ENCODE results near the gene SUGP2.

The SUGP2 gene

DNA sequence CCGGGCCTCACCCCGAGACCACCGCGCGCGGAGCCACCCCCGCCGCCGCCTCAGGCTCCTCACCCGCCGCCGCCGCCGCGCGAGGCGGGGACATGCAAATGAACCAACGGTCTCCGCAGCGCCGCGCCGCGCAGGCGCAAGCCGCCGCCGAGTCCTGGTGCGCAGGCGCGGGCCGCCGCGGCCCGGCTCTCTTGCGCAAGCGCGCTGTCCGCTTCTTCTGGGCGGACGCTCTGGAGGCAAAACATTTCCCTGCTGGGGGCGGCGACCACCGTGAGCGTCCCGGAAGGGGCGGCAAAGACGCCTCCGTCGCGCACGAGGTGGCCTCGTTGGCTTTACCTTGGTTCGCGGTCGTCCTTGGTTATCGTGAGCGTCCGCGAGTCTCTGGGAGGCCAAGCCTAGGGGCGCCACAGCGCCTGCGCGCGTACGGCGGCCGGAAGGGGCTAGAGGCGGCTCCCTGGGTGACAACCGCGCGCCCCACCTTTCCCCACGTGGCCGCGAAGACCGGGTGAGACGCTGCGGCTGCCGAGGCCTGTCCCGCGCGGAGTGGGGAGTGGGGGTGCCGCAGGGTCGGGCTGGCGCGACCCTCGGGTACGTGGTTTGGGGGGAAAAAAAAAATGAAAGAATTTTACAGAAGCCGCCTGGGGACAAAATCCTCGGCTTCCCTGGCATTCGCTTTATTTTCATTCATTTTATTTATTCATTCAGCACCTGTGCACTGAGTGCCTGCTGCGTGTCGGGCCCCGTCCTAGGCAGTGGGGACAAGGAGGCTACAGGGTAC lies at the start of gene SUGP2, which contains the start of gene ARMC6:
Gene SUGP2 (minus strand): TSS at position 92 of the 778 bp plus-strand sequence. CDS start 2,446 bp downstream, outside the sequence.
Gene ARMC6 (plus strand): TSS at position 178 of the 778 bp plus-strand sequence. CDS start 607 bp downstream, outside the sequence.
- peak within 1 kb of the TSS; percentile 84 for H3K4me3 ChIP-seq
- in situ Hi-C loops (cut with MboI; ENCODE audit: low sequenced_read_pairs): no loop called here
- H3K9me3 ChIP-seq: peaks cover 7% of the 10 kb centered on the region
- H3K4me1 ChIP-seq: peaks cover 8% of the 10 kb centered on the region; the same call in 1 of the 2 replicates
- DNase-seq (ENCODE audit: low spot score in 2 of 2): peak; percentile 86 to 87
- no peaks in the 10 kb centered on the region for H3K27me3 ChIP-seq (ENCODE audit: low read depth)
- H3K36me3 ChIP-seq (replicated peaks): peaks cover 47% of the 10 kb centered on the region

DNA sequence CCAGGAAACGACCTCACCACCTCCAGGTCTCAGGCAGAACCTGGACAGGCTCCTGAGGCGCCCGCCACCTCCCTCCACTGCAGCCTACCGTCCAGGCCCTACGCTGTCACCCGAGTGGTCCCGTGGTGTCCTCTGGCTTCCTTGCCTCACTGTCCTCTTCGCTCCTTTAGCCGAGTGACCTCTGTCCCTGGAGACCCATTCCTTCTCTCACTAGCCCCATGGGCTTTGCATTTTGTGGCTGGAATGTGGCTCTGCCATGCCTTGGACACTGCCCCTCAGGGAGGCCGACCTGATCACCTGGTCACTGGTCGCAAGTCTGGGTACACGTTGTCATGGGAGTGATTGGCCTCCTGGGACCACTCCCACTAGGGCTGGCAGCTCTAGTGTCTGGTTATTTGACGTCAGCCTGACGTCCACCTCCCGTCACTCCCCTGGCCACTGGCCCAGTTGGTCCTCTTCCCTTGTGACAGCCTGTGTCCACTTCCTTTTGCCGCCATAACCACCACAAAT lies 48.4 kb upstream of the SUGP2 start:
- DNase-seq (ENCODE audit: low spot score in 2 of 2): no peak
- Histone ChIP-seq H3K27me3 (ENCODE audit: low read depth) (no peaks in the 10 kb centered on the region), H3K36me3 (replicated peaks) (no peaks in the 10 kb centered on the region), H3K4me3 (no peak overlapping the region), H3K4me1 (no peaks in the 10 kb centered on the region), H3K9me3 (no peaks in the 10 kb centered on the region)
- in situ Hi-C loops (cut with MboI; ENCODE audit: low sequenced_read_pairs): no loop called here

DNA sequence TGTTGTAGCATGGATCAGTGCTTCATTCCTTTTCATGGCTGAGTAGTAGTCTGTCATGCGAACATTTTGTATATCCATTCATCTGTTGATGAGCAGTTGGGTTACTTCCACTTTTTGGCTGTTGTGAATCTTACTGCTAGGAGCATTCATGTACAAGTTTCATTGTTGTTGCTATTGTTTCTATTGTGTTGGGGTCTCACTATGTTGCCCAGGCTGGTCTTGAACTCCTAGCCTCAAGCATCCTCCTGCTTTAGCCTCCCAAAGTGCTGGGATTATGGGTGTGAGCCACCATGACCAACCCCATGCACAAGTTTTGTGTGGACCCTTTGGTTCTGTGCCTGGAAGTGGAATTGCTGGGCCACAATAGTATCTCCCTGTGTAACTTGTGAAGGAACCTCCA lies 46.3 kb upstream of the SUGP2 start:
- H3K4me1 ChIP-seq: no peaks in the 10 kb centered on the region
- in situ Hi-C loops (cut with MboI; ENCODE audit: low sequenced_read_pairs): no loop called here
- no peaks in the 10 kb centered on the region for H3K36me3 ChIP-seq (replicated peaks)
- H3K9me3 ChIP-seq: no peaks in the 10 kb centered on the region
- H3K27me3 ChIP-seq (ENCODE audit: low read depth): no peaks in the 10 kb centered on the region
- H3K4me3 ChIP-seq: no peak overlapping the region
- DNase-seq (ENCODE audit: low spot score in 2 of 2): no peak

DNA sequence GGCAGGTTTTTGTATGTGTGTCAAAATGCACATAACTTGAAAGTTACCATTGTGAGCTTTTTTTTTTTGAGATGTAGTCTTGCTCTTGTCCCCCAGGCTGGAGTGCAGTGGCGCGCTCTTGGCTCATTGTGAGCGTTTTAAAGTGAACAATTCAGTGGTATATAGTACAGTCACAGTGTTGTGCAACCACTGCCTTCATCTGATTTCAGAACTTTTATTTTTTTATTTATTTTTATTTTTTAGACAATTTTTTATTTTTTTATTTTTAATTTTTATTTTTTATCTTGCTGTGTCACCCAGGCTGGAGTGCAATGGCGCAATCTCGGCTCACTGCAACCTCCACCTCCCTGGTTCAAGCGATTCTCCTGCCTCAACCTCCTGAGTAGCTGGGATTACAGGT lies 45.5 kb upstream of the SUGP2 start:
- no peaks in the 10 kb centered on the region for H3K27me3 ChIP-seq (ENCODE audit: low read depth)
- in situ Hi-C loops (cut with MboI; ENCODE audit: low sequenced_read_pairs): no loop called here

DNA sequence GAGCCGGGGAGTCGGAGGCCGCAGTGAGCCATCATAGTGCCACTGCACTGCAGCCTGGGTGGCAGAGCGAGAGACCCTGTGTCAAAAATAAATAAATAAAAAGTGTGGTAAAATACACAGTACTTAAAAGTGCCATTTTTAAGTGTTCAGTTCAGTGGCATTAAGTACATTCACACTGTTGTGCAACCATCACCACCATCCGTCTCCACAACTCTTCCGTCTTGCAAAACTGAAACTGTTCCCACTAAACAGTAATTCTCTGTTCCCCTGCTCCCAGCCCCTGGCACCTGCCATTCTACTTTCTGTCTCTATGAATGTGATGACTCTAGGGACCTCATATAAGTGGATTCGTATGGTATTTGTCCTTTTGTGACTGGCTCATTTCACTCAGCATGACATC lies 43.8 kb upstream of the SUGP2 start:
- Histone ChIP-seq H3K9me3 (no peaks in the 10 kb centered on the region), H3K4me1 (no peaks in the 10 kb centered on the region), H3K27me3 (ENCODE audit: low read depth) (no peaks in the 10 kb centered on the region), H3K4me3 (no peak overlapping the region), H3K36me3 (replicated peaks) (no peaks in the 10 kb centered on the region)
- in situ Hi-C loops (cut with MboI; ENCODE audit: low sequenced_read_pairs): no loop called here
- no peak for DNase-seq (ENCODE audit: low spot score in 2 of 2)

More for the DNA sequence above, 45.5 kb upstream of the SUGP2 start:
- no peaks in the 10 kb centered on the region for H3K36me3 ChIP-seq (replicated peaks)
- no peak for DNase-seq (ENCODE audit: low spot score in 2 of 2)
- H3K9me3 ChIP-seq: no peaks in the 10 kb centered on the region
- no peak overlapping the region for H3K4me3 ChIP-seq
- H3K4me1 ChIP-seq: no peaks in the 10 kb centered on the region

DNA sequence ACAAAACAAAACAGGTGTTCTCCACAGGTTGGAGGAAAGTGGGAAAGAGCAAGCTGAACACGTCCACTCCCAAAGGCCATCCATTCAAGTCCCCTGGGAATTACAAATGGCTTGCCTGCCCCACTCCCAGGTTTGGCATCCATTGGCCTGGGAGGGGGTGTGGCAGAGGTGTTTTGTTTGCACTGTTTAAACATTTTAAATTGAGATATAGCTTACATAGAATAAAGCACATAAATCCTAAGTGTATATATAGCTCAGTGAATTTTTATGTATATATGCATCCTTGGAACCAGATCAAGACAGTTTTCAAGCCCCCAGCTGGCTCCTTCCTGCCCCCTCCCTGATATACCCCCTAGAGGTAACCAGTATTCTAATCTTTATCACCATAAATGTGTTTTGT lies 43.2 kb upstream of the SUGP2 start:
- H3K4me3 ChIP-seq: no peak overlapping the region
- H3K36me3 ChIP-seq (replicated peaks): no peaks in the 10 kb centered on the region
- no peak for DNase-seq (ENCODE audit: low spot score in 2 of 2)
- H3K9me3 ChIP-seq: no peaks in the 10 kb centered on the region
- in situ Hi-C loops (cut with MboI; ENCODE audit: low sequenced_read_pairs): no loop called here
- H3K4me1 ChIP-seq: no peaks in the 10 kb centered on the region
- H3K27me3 ChIP-seq (ENCODE audit: low read depth): no peaks in the 10 kb centered on the region

DNA sequence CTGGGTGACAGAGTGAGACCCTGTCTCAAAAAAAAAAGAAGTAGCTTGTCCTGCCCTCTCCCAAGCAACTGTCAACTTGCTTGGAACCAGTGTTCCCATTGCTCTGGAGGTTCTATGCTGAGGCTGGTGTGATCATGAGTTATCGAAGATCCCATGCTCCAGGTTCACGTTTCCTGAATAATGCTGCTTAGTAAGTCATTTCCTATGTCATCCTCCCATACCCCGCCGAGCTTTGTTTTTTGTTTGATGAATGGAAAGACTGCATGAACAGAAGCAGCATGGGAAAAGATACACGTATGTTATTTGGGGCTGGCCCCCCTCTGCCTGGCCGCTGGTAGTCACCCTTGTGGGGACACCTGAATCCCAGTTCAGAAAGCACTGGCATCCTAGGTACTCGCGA lies 41.8 kb upstream of the SUGP2 start:
- H3K4me1 ChIP-seq: no peaks in the 10 kb centered on the region
- H3K4me3 ChIP-seq: no peak overlapping the region
- no peaks in the 10 kb centered on the region for H3K36me3 ChIP-seq (replicated peaks)
- in situ Hi-C loops (cut with MboI; ENCODE audit: low sequenced_read_pairs): no loop called here
- H3K27me3 ChIP-seq (ENCODE audit: low read depth): no peaks in the 10 kb centered on the region
- H3K9me3 ChIP-seq: no peaks in the 10 kb centered on the region
- DNase-seq (ENCODE audit: low spot score in 2 of 2): no peak

DNA sequence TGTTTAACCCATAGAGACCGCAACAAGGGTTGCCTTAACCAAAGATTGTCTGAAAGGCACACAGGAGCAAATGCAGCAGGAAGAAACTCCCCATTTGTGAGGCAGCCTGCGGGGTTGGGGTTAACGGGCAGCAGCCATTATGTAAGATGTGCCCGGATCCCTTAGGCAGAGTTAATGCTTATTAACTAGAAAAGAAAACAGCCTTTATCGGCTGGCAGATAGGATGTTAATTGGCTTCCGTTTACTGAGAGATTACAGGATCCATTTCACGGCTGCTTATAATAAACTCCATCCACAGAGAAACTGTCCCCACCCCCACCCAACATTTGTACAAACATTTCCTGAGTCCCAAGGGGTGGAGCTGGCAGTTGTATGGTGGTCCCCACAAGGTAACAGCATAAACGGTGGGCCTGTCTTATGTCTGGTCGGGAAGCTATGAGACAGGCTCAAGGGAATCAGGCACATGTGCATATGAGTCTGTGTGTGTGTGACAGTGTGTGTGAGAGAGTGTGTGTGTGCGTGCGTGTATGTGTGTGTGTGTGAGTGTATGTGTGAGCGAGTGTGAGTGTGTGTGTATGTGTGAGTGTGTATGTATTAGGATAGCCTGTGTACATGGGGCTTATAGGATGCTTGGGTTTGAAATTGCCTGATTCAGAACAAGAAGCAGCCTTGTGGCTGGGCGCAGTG lies 41.0 kb upstream of the SUGP2 start:
- H3K4me3 ChIP-seq: no peak overlapping the region
- DNase-seq (ENCODE audit: low spot score in 2 of 2): no peak
- no peaks in the 10 kb centered on the region for H3K4me1 ChIP-seq
- no peaks in the 10 kb centered on the region for H3K36me3 ChIP-seq (replicated peaks)
- no peaks in the 10 kb centered on the region for H3K9me3 ChIP-seq
- no peaks in the 10 kb centered on the region for H3K27me3 ChIP-seq (ENCODE audit: low read depth)
- in situ Hi-C loops (cut with MboI; ENCODE audit: low sequenced_read_pairs): no loop called here

DNA sequence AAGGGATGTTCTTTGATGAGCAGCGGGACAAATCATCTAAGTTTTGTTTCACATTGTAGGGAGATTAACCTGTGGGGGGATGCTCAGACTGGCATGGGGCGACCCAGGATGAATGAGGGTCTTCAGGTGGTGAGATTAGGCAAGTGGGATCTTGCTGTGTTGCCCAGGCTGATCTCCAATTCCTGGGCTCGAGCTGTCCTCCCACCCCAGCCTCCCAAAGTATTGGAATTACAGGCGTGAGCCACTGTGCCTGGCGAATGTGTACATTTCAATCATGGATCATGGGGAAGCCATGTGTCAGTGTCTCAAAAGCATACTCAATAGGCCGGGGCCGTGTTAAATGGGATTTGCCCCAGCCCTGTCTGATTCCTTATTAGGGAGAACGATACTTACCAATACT lies 38.6 kb upstream of the SUGP2 start:
- no peaks in the 10 kb centered on the region for H3K27me3 ChIP-seq (ENCODE audit: low read depth)
- H3K36me3 ChIP-seq (replicated peaks): no peaks in the 10 kb centered on the region
- in situ Hi-C loops (cut with MboI; ENCODE audit: low sequenced_read_pairs): no loop called here
- H3K4me3 ChIP-seq: no peak overlapping the region
- no peaks in the 10 kb centered on the region for H3K4me1 ChIP-seq
- no peak for DNase-seq (ENCODE audit: low spot score in 2 of 2)
- no peaks in the 10 kb centered on the region for H3K9me3 ChIP-seq

DNA sequence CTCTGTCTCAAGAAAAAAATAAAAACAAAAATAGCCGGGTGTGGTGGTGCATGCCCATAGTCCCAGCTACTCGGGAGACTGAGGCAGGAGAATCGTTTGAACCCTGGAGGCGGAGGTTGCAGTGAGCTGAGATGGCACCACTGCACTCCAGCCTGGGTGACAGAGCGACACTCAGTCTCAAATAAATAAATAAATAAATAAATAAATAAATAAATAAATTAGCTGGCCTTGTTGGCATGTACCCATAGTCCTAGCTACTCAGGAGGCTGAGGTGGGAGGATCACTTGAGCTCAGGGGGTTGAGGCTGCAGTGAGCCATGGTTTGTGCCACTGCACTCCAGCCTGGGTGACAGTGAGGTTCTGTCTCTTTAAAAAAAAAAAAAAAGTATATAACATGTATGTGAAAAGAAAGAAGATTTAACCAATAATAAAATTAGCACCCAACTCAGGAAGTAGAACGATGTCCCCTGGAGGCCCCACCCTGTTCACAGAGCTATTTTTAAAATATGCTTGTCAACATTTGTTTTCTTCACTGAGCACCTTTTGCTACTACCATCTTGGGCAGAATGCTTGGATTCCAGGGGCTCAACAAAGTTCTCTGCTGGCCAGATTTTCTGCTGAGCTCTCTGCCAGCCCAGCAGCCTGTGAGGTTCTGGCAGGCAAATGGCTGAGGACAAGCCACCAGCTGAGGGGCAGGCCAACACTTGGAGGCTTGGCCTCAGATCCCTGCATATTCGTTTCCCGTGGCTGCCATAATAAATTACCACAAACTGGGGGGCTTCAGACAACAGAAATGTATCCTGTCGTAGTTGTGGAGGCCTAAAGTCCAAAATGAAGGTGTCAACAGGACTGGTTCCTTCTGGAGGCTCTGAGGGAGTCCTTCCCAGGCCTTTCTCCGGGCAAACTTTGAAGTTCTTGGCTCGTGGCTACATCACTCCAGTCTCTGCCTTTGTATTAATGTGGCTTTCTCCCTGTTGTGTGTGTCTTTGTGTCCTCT lies 35.6 kb upstream of the SUGP2 start:
- DNase-seq (ENCODE audit: low spot score in 2 of 2): no peak
- Histone ChIP-seq H3K4me1 (0 out of 2 replicates have a peak, but pooled peaks cover 2% of the 10 kb centered on the region), H3K36me3 (replicated peaks) (no peaks in the 10 kb centered on the region), H3K27me3 (ENCODE audit: low read depth) (no peaks in the 10 kb centered on the region), H3K9me3 (no peaks in the 10 kb centered on the region), H3K4me3 (no peak overlapping the region)
- in situ Hi-C loops (cut with MboI; ENCODE audit: low sequenced_read_pairs): no loop called here

DNA sequence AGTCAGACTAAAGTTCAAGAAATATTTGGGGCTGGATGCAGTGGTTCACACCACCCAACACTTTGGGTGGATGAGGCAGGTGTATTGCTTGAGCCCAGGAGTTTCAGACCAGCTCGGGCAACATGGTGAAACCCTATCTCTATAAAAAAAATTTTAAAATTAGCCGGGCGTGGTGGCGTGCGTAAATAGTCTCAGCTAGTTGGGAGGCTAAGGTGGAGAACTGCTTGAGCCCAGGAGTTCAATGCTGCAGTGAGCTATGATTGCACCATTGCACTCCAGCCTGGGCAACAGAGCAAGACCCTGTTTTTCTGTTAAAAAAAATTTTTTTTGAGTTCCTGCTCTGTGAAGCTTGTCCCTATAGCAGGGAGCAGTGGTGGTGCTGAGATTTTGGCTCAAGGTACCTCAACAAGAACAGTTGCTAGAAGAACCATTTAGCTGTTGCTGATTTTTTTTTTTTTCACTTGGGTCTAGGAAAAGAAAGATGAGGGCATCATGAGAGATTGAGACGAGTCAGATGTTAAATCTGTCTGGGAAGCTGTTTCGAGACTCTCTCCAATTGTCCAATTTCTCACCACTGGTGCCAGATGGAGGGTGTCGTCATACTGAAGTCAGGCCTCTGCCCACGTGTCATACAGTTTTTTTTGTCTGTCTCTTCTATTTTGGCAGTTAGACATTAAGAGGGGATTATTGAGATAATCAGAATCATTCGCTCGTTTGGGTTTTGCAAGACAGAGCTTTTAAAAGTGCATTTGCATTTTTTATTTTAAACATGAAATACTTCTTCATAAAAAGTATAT lies 34.2 kb upstream of the SUGP2 start:
- DNase-seq (ENCODE audit: low spot score in 2 of 2): no peak
- Histone ChIP-seq H3K36me3 (replicated peaks) (peaks cover 4% of the 10 kb centered on the region; the same call in 1 of the 2 replicates), H3K27me3 (ENCODE audit: low read depth) (no peaks in the 10 kb centered on the region), H3K9me3 (no peaks in the 10 kb centered on the region), H3K4me3 (no peak overlapping the region), H3K4me1 (peaks cover 10% of the 10 kb centered on the region)
- in situ Hi-C loops (cut with MboI; ENCODE audit: low sequenced_read_pairs): no loop called here

DNA sequence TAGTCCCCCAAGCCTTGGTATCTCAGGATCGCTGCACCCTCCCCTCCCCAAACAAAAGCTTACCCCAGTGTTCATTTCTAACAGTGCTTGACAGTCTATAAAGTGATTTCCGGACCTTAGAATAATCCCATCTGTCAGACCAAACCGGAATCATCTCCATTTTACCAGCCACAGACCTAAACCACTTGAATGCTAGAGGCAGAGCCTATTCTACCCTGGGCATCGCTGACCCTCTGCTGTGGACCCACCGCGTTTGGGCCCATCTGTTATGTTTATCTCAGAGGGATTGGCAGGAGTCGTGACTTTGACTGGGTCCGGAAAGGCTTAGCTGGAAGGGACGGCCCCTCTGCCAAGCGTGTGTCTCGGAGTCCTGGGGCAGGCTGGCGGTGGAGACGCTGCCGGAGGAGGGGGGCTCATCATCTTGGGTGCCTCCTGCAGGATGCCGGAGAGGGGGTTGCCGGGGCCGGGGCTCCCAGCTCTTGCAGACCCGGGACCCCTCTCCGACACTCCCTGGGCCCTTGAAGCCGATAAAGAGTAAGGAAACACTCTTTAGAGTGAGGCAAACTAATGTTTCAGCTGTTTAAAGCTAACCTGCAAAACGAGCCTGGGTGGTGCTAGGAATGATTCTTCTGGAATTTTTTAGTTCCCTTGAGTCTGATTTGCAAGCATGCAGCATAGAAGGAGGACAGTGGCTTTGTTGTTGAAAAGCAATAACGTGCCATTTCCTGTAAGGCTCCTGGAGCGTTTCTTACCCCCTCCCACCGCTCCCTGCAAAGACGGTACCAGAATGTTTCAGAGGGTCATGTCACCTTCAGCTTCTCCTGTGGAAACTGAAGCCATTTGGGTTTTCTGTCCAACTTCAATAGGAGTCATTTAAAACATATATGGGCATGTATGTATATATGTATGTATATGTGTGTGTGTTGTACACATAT lies 31.8 kb upstream of the SUGP2 start:
- no peaks in the 10 kb centered on the region for H3K9me3 ChIP-seq
- peak overlapping the region; percentile 54 for H3K4me3 ChIP-seq
- in situ Hi-C loops (cut with MboI; ENCODE audit: low sequenced_read_pairs): no loop called here
- H3K4me1 ChIP-seq: peaks cover 10% of the 10 kb centered on the region
- H3K36me3 ChIP-seq (replicated peaks): peaks cover 6% of the 10 kb centered on the region; the same call in 1 of the 2 replicates
- DNase-seq (ENCODE audit: low spot score in 2 of 2): peak in 1 of 2 experiments; percentile 50
- H3K27me3 ChIP-seq (ENCODE audit: low read depth): no peaks in the 10 kb centered on the region
